ENCODE data around the gene RGL1.

DNA sequence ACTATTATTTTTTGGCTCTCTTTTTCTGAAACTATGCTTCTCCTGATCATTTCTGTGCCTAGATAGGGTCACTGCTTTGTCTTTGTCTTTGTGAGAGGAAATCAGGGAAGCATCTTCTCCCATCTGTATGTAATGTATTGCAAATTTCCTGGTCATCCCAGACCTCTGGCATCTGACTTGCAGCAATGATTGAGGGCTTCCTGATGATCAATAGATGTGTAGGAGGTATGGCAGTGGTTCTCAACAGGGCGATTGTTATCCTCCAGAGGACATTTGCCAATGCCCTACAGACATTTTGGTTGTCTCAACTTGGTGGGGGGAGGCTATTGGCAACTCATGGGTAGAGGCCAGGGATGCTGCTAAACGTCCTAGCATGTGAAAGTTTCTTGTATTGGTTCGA lies 64.7 kb downstream of the RGL1 start:
- TF ChIP-seq POLR2AphosphoS5 (IDR thresholded peaks at IDR 0.05; ENCODE audit: low read depth, low read length) = no peak
- TF ChIP-seq POLR2A (IDR thresholded peaks at IDR 0.05; ENCODE audit: low read depth, low read length) = no peak
